Measurements from ENCODE around the gene SLC6A3.
"Not testable (repeated sequence)": the region's sequence is repeated elsewhere in the genome, so short reads cannot be mapped to it uniquely, and the experiment has no call there.

GRCh38 chr5:1360367-1360766 lies 84.9 kb downstream of the SLC6A3 start:
- not testable (repeated sequence) for TF ChIP-seq POLR2A, POLR2AphosphoS5 (IDR thresholded peaks at IDR 0.05)
- TF ChIP-seq, protein P1, sequence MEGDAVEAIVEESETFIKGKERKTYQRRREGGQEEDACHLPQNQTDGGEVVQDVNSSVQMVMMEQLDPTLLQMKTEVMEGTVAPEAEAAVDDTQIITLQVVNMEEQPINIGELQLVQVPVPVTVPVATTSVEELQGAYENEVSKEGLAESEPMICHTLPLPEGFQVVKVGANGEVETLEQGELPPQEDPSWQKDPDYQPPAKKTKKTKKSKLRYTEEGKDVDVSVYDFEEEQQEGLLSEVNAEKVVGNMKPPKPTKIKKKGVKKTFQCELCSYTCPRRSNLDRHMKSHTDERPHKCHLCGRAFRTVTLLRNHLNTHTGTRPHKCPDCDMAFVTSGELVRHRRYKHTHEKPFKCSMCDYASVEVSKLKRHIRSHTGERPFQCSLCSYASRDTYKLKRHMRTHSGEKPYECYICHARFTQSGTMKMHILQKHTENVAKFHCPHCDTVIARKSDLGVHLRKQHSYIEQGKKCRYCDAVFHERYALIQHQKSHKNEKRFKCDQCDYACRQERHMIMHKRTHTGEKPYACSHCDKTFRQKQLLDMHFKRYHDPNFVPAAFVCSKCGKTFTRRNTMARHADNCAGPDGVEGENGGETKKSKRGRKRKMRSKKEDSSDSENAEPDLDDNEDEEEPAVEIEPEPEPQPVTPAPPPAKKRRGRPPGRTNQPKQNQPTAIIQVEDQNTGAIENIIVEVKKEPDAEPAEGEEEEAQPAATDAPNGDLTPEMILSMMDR (IDR thresholded peaks at IDR 0.05 in 8 of 11, conservative IDR thresholded peaks at IDR 0.05 in 3 of 11), result not testable (repeated sequence)

All from spleen (tissue), 7 donors.